A549 (cell line): ENCODE data around the gene TMOD1.
"Not testable (repeated sequence)": the region's sequence is repeated elsewhere in the genome, so short reads cannot be mapped to it uniquely, and the experiment has no call there.

ENCODE experiments used
- CTCF ChIP-seq: fragments of >200 bp; sonication (Bioruptor Twin); formaldehyde crosslinking; IDR thresholded peaks from 3 replicates; pipeline ENCODE4 v1.5.1; 2016
- EP300 ChIP-seq, 2 experiments: fragments of >200 bp; sonication (Bioruptor Twin); formaldehyde crosslinking; IDR thresholded peaks; 2 replicates in 1 of 2; 3 replicates in 1 of 2; pipeline ENCODE4 v1.6.1; 2016 to 2017
- ESRRA ChIP-seq: fragments of 150-350 bp; IDR thresholded peaks from 2 replicates; pipeline ENCODE4 v1.6.1; 2014; ENCODE audit warnings: mild to moderate bottlenecking, low read length, borderline replicate concordance
- JUN ChIP-seq, 2 experiments: fragments of >200 bp; sonication (Bioruptor Twin); formaldehyde crosslinking; IDR thresholded peaks; 2 replicates in 1 of 2; 3 replicates in 1 of 2; pipeline ENCODE4 v1.6.1; 2016 to 2017
- KDM5A ChIP-seq: fragments of 200-600 bp; sonication (generic); IDR thresholded peaks from 2 replicates; pipeline ENCODE4 v1.6.1; 2016; ENCODE audit warnings: antibody characterized with exemption, mild to moderate bottlenecking
- MAFK ChIP-seq: fragments of 450-650 bp; IDR thresholded peaks from 2 replicates; pipeline ENCODE4 v1.6.1; 2014; ENCODE audit not compliant: partially characterized antibody
- MYC ChIP-seq: IDR thresholded peaks from 2 replicates; pipeline ENCODE4 v1.6.1; 2012; ENCODE audit warnings: mild to moderate bottlenecking, inconsistent platforms, low read length, improper control_type of control experiment, borderline replicate concordance
- PBX3 ChIP-seq: IDR thresholded peaks from 2 replicates; pipeline ENCODE4 v1.6.1; 2012
- POLR2A ChIP-seq: IDR thresholded peaks from 2 replicates; pipeline ENCODE4 v1.6.1; 2012; ENCODE audit warnings: mild to moderate bottlenecking, low read length
- RAD21 ChIP-seq, 2 experiments: fragments of >200 bp in 1 of 2; sonication (Bioruptor Twin) in 1 of 2; formaldehyde crosslinking in 1 of 2; IDR thresholded peaks in 1 of 2; conservative IDR thresholded peaks in 1 of 2; 2 replicates in 1 of 2; 3 replicates in 1 of 2; pipeline ENCODE4 v1.6.1; 2012 to 2018; ENCODE audit warnings: inconsistent platforms in 1 of 2
- RCOR1 ChIP-seq: fragments of 150-350 bp; IDR thresholded peaks from 2 replicates; pipeline ENCODE4 v1.6.1; 2014; ENCODE audit warnings: antibody characterized with exemption, low read length, low read depth
- RFX5 ChIP-seq: fragments of 450-650 bp; IDR thresholded peaks from 2 replicates; pipeline ENCODE4 v1.7.1; 2014; ENCODE audit warnings: antibody characterized with exemption, mild to moderate bottlenecking, moderate library complexity
- SMC3 ChIP-seq: fragments of >200 bp; sonication (Bioruptor Twin); formaldehyde crosslinking; IDR thresholded peaks from 3 replicates; pipeline ENCODE4 v1.6.1; 2018; ENCODE audit warnings: inconsistent platforms

GRCh38 chr9:97453573-97453972, 47.9 kb upstream of the TMOD1 start:
- TF ChIP-seq PBX3; ESRRA; RAD21 (conservative IDR thresholded peaks at IDR 0.05 in 1 of 2, IDR thresholded peaks at IDR 0.05 in 1 of 2); CTCF; MYC; RFX5; EP300 (IDR thresholded peaks at IDR 0.05); MAFK; POLR2A; KDM5A; RCOR1; SMC3; JUN (IDR thresholded peaks at IDR 0.05): not testable (repeated sequence)
